ENCODE results near the gene RHO. TPM values are rescaled to one million over a fixed set of nuclear protein-coding genes. Genes with fewer than 3 reads are reported as not detected.

The RHO gene
- total and polyA plus RNA-seq, 2 experiments from 2014 or later = 0.19 TPM; not detected in 1

- Histone ChIP-seq H2AFZ (no peak overlapping the region), H3K27ac (no peak overlapping the region), H3K4me1 (ENCODE audit: insufficient read depth) (no peaks in the 10 kb centered on the region), H3K27me3 (no peaks in the 10 kb centered on the region), H3K36me3 (replicated peaks; ENCODE audit: insufficient read depth, low read depth) (no peaks in the 10 kb centered on the region), H3K4me3 (no peak overlapping the region), H3K79me2 (no peaks in the 10 kb centered on the region), H4K20me1 (ENCODE audit: insufficient read depth, poor library complexity, severe bottlenecking) (no peaks in the 10 kb centered on the region), H3K9me3 (ENCODE audit: low read depth) (no peaks in the 10 kb centered on the region), H3K4me2 (no peak overlapping the region), H3K9me2 (replicated peaks; ENCODE audit: insufficient read depth) (no peaks in the 10 kb centered on the region)
- DNase-seq (ENCODE audit: low spot score) = no peak
- TF ChIP-seq CTCF (IDR thresholded peaks at IDR 0.05; ENCODE audit: poor library complexity) (no peak), EZH2 (IDR thresholded peaks at IDR 0.05; ENCODE audit: borderline replicate concordance) (no peak), EZH2phosphoT487 (IDR thresholded peaks at IDR 0.05; ENCODE audit: low read depth, severe bottlenecking, unreplicated experiment) (no peak)
- 93% methylated on average over 3 of the region's 6 CpGs for WGBS (ENCODE audit: low lambda C conversion rate, missing lambda C conversion rate)
Observed at GRCh38 chr3:129567939-129568338, 39.5 kb downstream of the RHO start.

- Histone ChIP-seq H2AFZ (no peak overlapping the region), H4K20me1 (ENCODE audit: insufficient read depth, poor library complexity, severe bottlenecking) (no peaks in the 10 kb centered on the region)
- WGBS (ENCODE audit: low lambda C conversion rate, missing lambda C conversion rate) = 97% methylated on average over 7 of the region's 7 CpGs
Observed at GRCh38 chr3:129569856-129570255, 41.4 kb downstream of the RHO start.

GRCh38 chr3:129571605-129572547, 43.4 kb downstream of the RHO start:
- TF ChIP-seq EZH2phosphoT487 (IDR thresholded peaks at IDR 0.05; ENCODE audit: low read depth, severe bottlenecking, unreplicated experiment) = no peak
- TF ChIP-seq EZH2 (IDR thresholded peaks at IDR 0.05; ENCODE audit: borderline replicate concordance) = no peak
- TF ChIP-seq CTCF (IDR thresholded peaks at IDR 0.05; ENCODE audit: poor library complexity) = no peak
- no peak overlapping the region for H3K27ac ChIP-seq
- DNase-seq (ENCODE audit: low spot score) = no peak
- no peak overlapping the region for H3K4me2 ChIP-seq
- no peaks in the 10 kb centered on the region for H3K36me3 ChIP-seq (replicated peaks; ENCODE audit: insufficient read depth, low read depth)
- no peak overlapping the region for H3K4me3 ChIP-seq
- no peaks in the 10 kb centered on the region for H3K27me3 ChIP-seq
- no peaks in the 10 kb centered on the region for H4K20me1 ChIP-seq (ENCODE audit: insufficient read depth, poor library complexity, severe bottlenecking)
- no peak overlapping the region for H2AFZ ChIP-seq
- 91% methylated on average over 17 of the region's 22 CpGs for WGBS (ENCODE audit: low lambda C conversion rate, missing lambda C conversion rate)
- no peaks in the 10 kb centered on the region for H3K9me3 ChIP-seq (ENCODE audit: low read depth)
- no peaks in the 10 kb centered on the region for H3K4me1 ChIP-seq (ENCODE audit: insufficient read depth)
- no peaks in the 10 kb centered on the region for H3K79me2 ChIP-seq
- H3K9me2 ChIP-seq (replicated peaks; ENCODE audit: insufficient read depth) = no peaks in the 10 kb centered on the region

More at GRCh38 chr3:129569856-129570255, 41.4 kb downstream of the RHO start:
- no peak for DNase-seq (ENCODE audit: low spot score)
- Histone ChIP-seq H3K4me3 (no peak overlapping the region), H3K4me1 (ENCODE audit: insufficient read depth) (no peaks in the 10 kb centered on the region), H3K9me3 (ENCODE audit: low read depth) (no peaks in the 10 kb centered on the region), H3K36me3 (replicated peaks; ENCODE audit: insufficient read depth, low read depth) (no peaks in the 10 kb centered on the region), H3K4me2 (no peak overlapping the region), H3K27ac (no peak overlapping the region), H3K9me2 (replicated peaks; ENCODE audit: insufficient read depth) (no peaks in the 10 kb centered on the region), H3K79me2 (no peaks in the 10 kb centered on the region), H3K27me3 (no peaks in the 10 kb centered on the region)
- TF ChIP-seq EZH2phosphoT487 (IDR thresholded peaks at IDR 0.05; ENCODE audit: low read depth, severe bottlenecking, unreplicated experiment) (no peak), CTCF (IDR thresholded peaks at IDR 0.05; ENCODE audit: poor library complexity) (no peak), EZH2 (IDR thresholded peaks at IDR 0.05; ENCODE audit: borderline replicate concordance) (no peak)
